NCI-H1694 treated with DMSO at 0.1 percent for 48 hours (cell line): ENCODE data around the gene BCORL1.

ENCODE experiments used
- DNase-seq: peaks from one replicate; lab custom pipeline; 2025; lab: John Stamatoyannopoulos, UW

BCORL1 gene

GRCh38 chrX:129965166-129965565, 17.3 kb upstream of the BCORL1 start:
- DNase-seq: no peak

- DNase-seq: no peak
Measured at GRCh38 chrX:129968968-129969367, 13.5 kb upstream of the BCORL1 start.

GRCh38 chrX:129976441-129976840, 6.0 kb upstream of the BCORL1 start:
- no peak for DNase-seq

GRCh38 chrX:129979207-129979920, 3.1 kb upstream of the BCORL1 start:
- DNase-seq: no peak

- no peak for DNase-seq
Measured at GRCh38 chrX:129980001-129980401, 2.4 kb upstream of the BCORL1 start.

- no peak for DNase-seq
Measured at GRCh38 chrX:129980540-129981199, 1.8 kb upstream of the BCORL1 start.

- DNase-seq: no peak
Measured at GRCh38 chrX:129981200-129981553, 1.3 kb upstream of the BCORL1 start.

- DNase-seq: no peak
Measured at GRCh38 chrX:129981752-129982299, 609 bp upstream of the BCORL1 start.

GRCh38 chrX:129983575-129984110, 1.2 kb downstream of the BCORL1 start:
- DNase-seq: no peak

GRCh38 chrX:129984111-129984958, 1.9 kb downstream of the BCORL1 start:
- DNase-seq: peak; percentile 6

- no peak for DNase-seq
Measured at GRCh38 chrX:129987871-129988270, 5.4 kb downstream of the BCORL1 start.

GRCh38 chrX:129992181-129992580, 9.7 kb downstream of the BCORL1 start:
- no peak for DNase-seq

- DNase-seq: no peak
Measured at GRCh38 chrX:129996120-129996519, 13.7 kb downstream of the BCORL1 start.

GRCh38 chrX:129997086-129997485, 14.7 kb downstream of the BCORL1 start:
- DNase-seq: no peak

- DNase-seq: no peak
Measured at GRCh38 chrX:129998021-129998420, 15.6 kb downstream of the BCORL1 start.

GRCh38 chrX:130001893-130002292, 19.5 kb downstream of the BCORL1 start:
- no peak for DNase-seq

GRCh38 chrX:130002541-130002940, 20.1 kb downstream of the BCORL1 start:
- DNase-seq: no peak

- DNase-seq: no peak
Measured at GRCh38 chrX:130005089-130005807, 22.8 kb downstream of the BCORL1 start.

GRCh38 chrX:130009658-130010223, 27.3 kb downstream of the BCORL1 start:
- no peak for DNase-seq

- DNase-seq: no peak
Measured at GRCh38 chrX:130012683-130013082, 30.2 kb downstream of the BCORL1 start.

GRCh38 chrX:130013661-130014060, 31.2 kb downstream of the BCORL1 start:
- DNase-seq: no peak
